MCF 10A (cell line): ENCODE measurements around the gene TRIM59. TPM values are rescaled to one million over a fixed set of nuclear protein-coding genes. Genes with fewer than 3 reads are reported as not detected.

ENCODE experiments used
- BruUV-seq: library from RNA; stranded (reverse); fragments of 400-500 nt; replicated peaks from 2 replicates; lab custom pipeline; 2021; lab: Mats Ljungman, UMichigan
- CTCF ChIA-PET: fragments of 300-600 bp; sonication (Branson Sonifier 250); formaldehyde crosslinking; extraction: SDS; loops from one replicate; lab custom pipeline; 2021; ENCODE audit warnings: antibody characterized with exemption, inconsistent platforms; lab: Yijun Ruan, JAX
- POLR2A ChIA-PET: fragments of 300-600, 350-650 bp; sonication (Branson Sonifier 250); formaldehyde crosslinking; extraction: SDS; loops from one replicate; lab custom pipeline; 2020; ENCODE audit warnings: antibody characterized with exemption, inconsistent platforms; lab: Yijun Ruan, JAX
- DNase-seq: peaks from one replicate; pipeline ENCODE4 v3.0.0-alpha.2; 2018; ENCODE audit not compliant: unreplicated experiment
- H3K27ac Mint-ChIP-seq: one replicate; pipeline ENCODE4 v1.8.0; 2022; ENCODE audit warnings: mild to moderate bottlenecking, low read depth, mixed read lengths; ENCODE audit not compliant: unreplicated experiment
- H3K27me3 Mint-ChIP-seq: one replicate; pipeline ENCODE4 v1.8.0; 2022; ENCODE audit warnings: mixed read lengths; ENCODE audit not compliant: insufficient read depth, unreplicated experiment
- H3K36me3 Mint-ChIP-seq: one replicate; pipeline ENCODE4 v1.8.0; 2022; ENCODE audit warnings: mild to moderate bottlenecking, moderate library complexity, mixed read lengths; ENCODE audit not compliant: insufficient read depth, unreplicated experiment
- H3K4me1 Mint-ChIP-seq: one replicate; pipeline ENCODE4 v1.8.0; 2022; ENCODE audit warnings: mixed read lengths; ENCODE audit not compliant: insufficient read depth, unreplicated experiment
- H3K4me3 Mint-ChIP-seq: one replicate; pipeline ENCODE4 v1.8.0; 2022; ENCODE audit warnings: mild to moderate bottlenecking, moderate library complexity, mixed read lengths; ENCODE audit not compliant: unreplicated experiment
- H3K9me3 Mint-ChIP-seq: one replicate; pipeline ENCODE4 v1.8.0; 2022; ENCODE audit warnings: mixed read lengths; ENCODE audit not compliant: unreplicated experiment
- CTCF ChIP-seq: fragments of 200-600 bp; IDR thresholded peaks from one replicate; pipeline ENCODE4 v1.8.0; 2022; ENCODE audit warnings: antibody characterized with exemption, mild to moderate bottlenecking; ENCODE audit not compliant: unreplicated experiment
- intact Hi-C: fragments of 100-400 bp; cut with micrococcal nuclease; formaldehyde crosslinking; loops from 2 replicates; pipeline ENCODE4 v1.14.1; 2022
- total RNA-seq: library from RNA; stranded (reverse); gene quantifications from 2 replicates; pipeline ENCODE4 v1.2.3, GENCODE V29; 2022

Gene TRIM59
- total RNA-seq, 1 experiment from 2014 or later: 15.1 TPM

- Mint-ChIP-seq H3K36me3 (peaks cover 51% of the 10 kb centered on the region), H3K4me1 (peaks cover 25% of the 10 kb centered on the region), H3K27ac (peak overlapping the region; percentile 100), H3K4me3 (peak overlapping the region; percentile 88), H3K27me3 (no peaks in the 10 kb centered on the region), H3K9me3 (no peaks in the 10 kb centered on the region)
- TF ChIP-seq CTCF: no peak
- ChIA-PET POLR2A (interaction anchor here (1.3 to 5.5 kb wide), 6 partner anchors 9 to 48 kb away, joined by 4 to 70 read pairs (median 26); partner anchors contain the start of gene TRIM59), CTCF (interaction anchor here (1.0 to 2.9 kb wide), 3 partner anchors 11 to 238 kb away, joined by 4 to 26 read pairs (median 5); no protein-coding TSS in a partner anchor)
- no peak for DNase-seq
- no TSS peak for BruUV-seq
- intact Hi-C loops: loop anchor here (5.0 kb wide), 1 partner anchor 47 kb away; the partner anchor contains the start of gene TRIM59
Measured at GRCh38 chr3:160400702-160401150, 48.9 kb downstream of the TRIM59 start.

- Mint-ChIP-seq H3K4me3 (peak overlapping the region; percentile 88), H3K27ac (peak overlapping the region; percentile 100), H3K36me3 (peaks cover 48% of the 10 kb centered on the region), H3K4me1 (peaks cover 31% of the 10 kb centered on the region), H3K27me3 (no peaks in the 10 kb centered on the region), H3K9me3 (no peaks in the 10 kb centered on the region)
- ChIA-PET CTCF (interaction anchor here (0.6 to 1.0 kb wide), 3 partner anchors 9 to 527 kb away, joined by 3 to 5 read pairs (median 5); no protein-coding TSS in a partner anchor), POLR2A (interaction anchor here (0.6 to 4.4 kb wide), 5 partner anchors 10 to 49 kb away, joined by 3 to 70 read pairs (median 6); partner anchors contain the start of gene TRIM59)
- no peak for TF ChIP-seq CTCF
- intact Hi-C loops: loop anchor here (5.0 kb wide), 1 partner anchor 47 kb away; the partner anchor contains the start of gene TRIM59
- no TSS peak for BruUV-seq
- peak; percentile 41 for DNase-seq
Measured at GRCh38 chr3:160400030-160400701, 49.4 kb downstream of the TRIM59 start.

- Mint-ChIP-seq H3K36me3 (peaks cover 44% of the 10 kb centered on the region), H3K4me1 (peaks cover 31% of the 10 kb centered on the region), H3K27ac (peak within 1 kb of the TSS; percentile 100), H3K27me3 (no peaks in the 10 kb centered on the region), H3K4me3 (peak within 1 kb of the TSS; percentile 88), H3K9me3 (no peaks in the 10 kb centered on the region)
- no peak for TF ChIP-seq CTCF
- ChIA-PET CTCF (interaction anchor here (0.6 to 1.8 kb wide), 6 partner anchors 10 to 527 kb away, joined by 3 to 8 read pairs (median 4); no protein-coding TSS in a partner anchor), POLR2A (interaction anchor here (0.6 to 4.4 kb wide), 8 partner anchors 8 to 50 kb away, joined by 3 to 70 read pairs (median 4); partner anchors contain the start of gene TRIM59)
- DNase-seq: peak; percentile 97
- intact Hi-C loops: loop anchor here (5.0 kb wide), 1 partner anchor 48 kb away; the partner anchor contains the start of gene TRIM59
- BruUV-seq: TSS peak; percentile 56
Measured at GRCh38 chr3:160399125-160400029, 50.2 kb downstream of the TRIM59 start, which contains the start of the genes IFT80 and SMC4. IFT80 (minus strand) TSS chr3:160399225; CDS start chr3:160384600, 14,625 bp downstream. SMC4 (plus strand) TSS chr3:160399650; CDS start chr3:160400827, 1,177 bp downstream.
